IPS DF 6.9 (cell line): ENCODE measurements around the gene GALNT12.

Experiments
- DNase-seq: peaks from one replicate; pipeline ENCODE4 v3.0.0-alpha.2; 2013; ENCODE audit warnings: low read depth, low spot score
- H3K27ac ChIP-seq: one replicate; pipeline ENCODE4 v1.5.1; 2013; ENCODE audit warnings: low read length, control low read depth
- H3K27me3 ChIP-seq: 2 replicates; pipeline ENCODE4 v1.6.1; 2013; ENCODE audit warnings: mild to moderate bottlenecking, low read length; ENCODE audit not compliant: control insufficient read depth, insufficient read depth
- H3K36me3 ChIP-seq: 2 replicates; pipeline ENCODE4 v1.6.1; 2013; ENCODE audit warnings: low read length; ENCODE audit not compliant: control insufficient read depth, insufficient read depth
- H3K4me1 ChIP-seq: 2 replicates; pipeline ENCODE4 v1.6.1; 2013; ENCODE audit warnings: low read length; ENCODE audit not compliant: control insufficient read depth, insufficient read depth
- H3K4me3 ChIP-seq: 2 replicates; pipeline ENCODE4 v1.5.1; 2013; ENCODE audit warnings: mild to moderate bottlenecking, low read length
- H3K9me3 ChIP-seq: 2 replicates; pipeline ENCODE4 v1.6.1; 2013; ENCODE audit warnings: low read length, inconsistent platforms; ENCODE audit not compliant: control insufficient read depth, insufficient read depth
- WGBS: extraction: QIAGEN DNeasy Blood & Tissue Kit; methylation state at CpG from one replicate; pipeline ENCODE4 v1.1.7; 2013; ENCODE audit warnings: mixed read lengths, missing lambda C conversion rate; ENCODE audit not compliant: insufficient read length, insufficient coverage; 5-methylcytosine and 5-hydroxymethylcytosine counted together

Gene GALNT12

GRCh38 chr9:98772364-98773155 is 34.9 kb upstream of the GALNT12 start:
- Histone ChIP-seq H3K4me1 (no peaks in the 10 kb centered on the region), H3K27me3 (no peaks in the 10 kb centered on the region), H3K4me3 (no peak overlapping the region), H3K36me3 (peaks cover 33% of the 10 kb centered on the region), H3K27ac (no peak overlapping the region), H3K9me3 (no peaks in the 10 kb centered on the region)
- WGBS: no CpG with 5 or more reads among the region's 13 CpGs
- DNase-seq: no peak

- H3K9me3 ChIP-seq: no peaks in the 10 kb centered on the region
- DNase-seq: no peak
- H3K27me3 ChIP-seq: no peaks in the 10 kb centered on the region
- no peak overlapping the region for H3K27ac ChIP-seq
- H3K36me3 ChIP-seq: peaks cover 32% of the 10 kb centered on the region
- no CpG with 5 or more reads among the region's 15 CpGs for WGBS
- H3K4me1 ChIP-seq: no peaks in the 10 kb centered on the region
- H3K4me3 ChIP-seq: no peak overlapping the region
These were observed 33.7 kb upstream of the GALNT12 start for GRCh38 chr9:98773721-98774120.

- no peak for DNase-seq
- Histone ChIP-seq H3K9me3 (no peaks in the 10 kb centered on the region), H3K27ac (no peak overlapping the region), H3K27me3 (no peaks in the 10 kb centered on the region), H3K4me3 (no peak overlapping the region), H3K4me1 (no peaks in the 10 kb centered on the region), H3K36me3 (peaks cover 32% of the 10 kb centered on the region)
- no CpG with 5 or more reads among the region's 9 CpGs for WGBS
These were observed 32.7 kb upstream of the GALNT12 start for GRCh38 chr9:98774746-98775145.

GRCh38 chr9:98775831-98776441 is 31.5 kb upstream of the GALNT12 start:
- no peak overlapping the region for H3K27ac ChIP-seq
- no peaks in the 10 kb centered on the region for H3K4me1 ChIP-seq
- WGBS: no CpG with 5 or more reads among the region's 8 CpGs
- no peak for DNase-seq
- H3K27me3 ChIP-seq: no peaks in the 10 kb centered on the region
- H3K36me3 ChIP-seq: peaks cover 25% of the 10 kb centered on the region
- no peak overlapping the region for H3K4me3 ChIP-seq
- no peaks in the 10 kb centered on the region for H3K9me3 ChIP-seq

GRCh38 chr9:98777618-98778017 is 29.9 kb upstream of the GALNT12 start:
- Histone ChIP-seq H3K9me3 (peaks cover 2% of the 10 kb centered on the region; the same call in 1 of the 2 replicates), H3K36me3 (peaks cover 16% of the 10 kb centered on the region), H3K27me3 (no peaks in the 10 kb centered on the region), H3K4me3 (no peak overlapping the region), H3K27ac (no peak overlapping the region), H3K4me1 (no peaks in the 10 kb centered on the region)
- DNase-seq: no peak
- WGBS: no CpG with 5 or more reads among the region's 4 CpGs

GRCh38 chr9:98778251-98778650 is 29.2 kb upstream of the GALNT12 start:
- H3K27ac ChIP-seq: no peak overlapping the region
- peaks cover 9% of the 10 kb centered on the region for H3K36me3 ChIP-seq
- no peaks in the 10 kb centered on the region for H3K4me1 ChIP-seq
- no peak for DNase-seq
- no peaks in the 10 kb centered on the region for H3K27me3 ChIP-seq
- WGBS: no CpG with 5 or more reads among the region's 8 CpGs
- H3K9me3 ChIP-seq: peaks cover 2% of the 10 kb centered on the region; the same call in 1 of the 2 replicates
- H3K4me3 ChIP-seq: no peak overlapping the region

- Histone ChIP-seq H3K36me3 (peaks cover 11% of the 10 kb centered on the region), H3K27ac (no peak overlapping the region)
These were observed 28.5 kb upstream of the GALNT12 start for GRCh38 chr9:98778711-98779530.

GRCh38 chr9:98780059-98780749 is 27.3 kb upstream of the GALNT12 start:
- Histone ChIP-seq H3K36me3 (peaks cover 14% of the 10 kb centered on the region), H3K27me3 (no peaks in the 10 kb centered on the region), H3K27ac (no peak overlapping the region), H3K4me1 (no peaks in the 10 kb centered on the region; the same call in 1 of the 2 replicates), H3K4me3 (no peak overlapping the region), H3K9me3 (peaks cover 2% of the 10 kb centered on the region; the same call in 1 of the 2 replicates)
- WGBS: no CpG with 5 or more reads among the region's 11 CpGs
- no peak for DNase-seq

More at GRCh38 chr9:98778711-98779530, 28.5 kb upstream of the GALNT12 start:
- H3K9me3 ChIP-seq: peaks cover 2% of the 10 kb centered on the region; the same call in 1 of the 2 replicates
- H3K27me3 ChIP-seq: no peaks in the 10 kb centered on the region
- no peaks in the 10 kb centered on the region for H3K4me1 ChIP-seq
- no peak overlapping the region for H3K4me3 ChIP-seq
- no CpG with 5 or more reads among the region's 8 CpGs for WGBS
- no peak for DNase-seq

GRCh38 chr9:98781588-98782383 is 25.7 kb upstream of the GALNT12 start:
- WGBS: no CpG with 5 or more reads among the region's 11 CpGs
- H3K36me3 ChIP-seq: peaks cover 14% of the 10 kb centered on the region
- H3K4me1 ChIP-seq: no peaks in the 10 kb centered on the region; the same call in 1 of the 2 replicates
- peaks cover 2% of the 10 kb centered on the region; the same call in 1 of the 2 replicates for H3K9me3 ChIP-seq
- no peaks in the 10 kb centered on the region for H3K27me3 ChIP-seq
- no peak overlapping the region for H3K27ac ChIP-seq
- H3K4me3 ChIP-seq: no peak overlapping the region
- DNase-seq: no peak
